Right renal cortex interstitium (tissue), 3 donors: ENCODE measurements around the gene SPACA7. TPM values are rescaled to one million over a fixed set of nuclear protein-coding genes. Genes with fewer than 3 reads are reported as not detected.
A peak's percentile ranks its signal among the peaks of the same experiment; 100 is the strongest.
"Not testable (repeated sequence)": the region's sequence is repeated elsewhere in the genome, so short reads cannot be mapped to it uniquely, and the experiment has no call there.

ENCODE experiments used
- DNase-seq, 3 donors: peaks; one replicate each; pipeline ENCODE4 v3.0.0-alpha.2; 2013; ENCODE audit warnings: low read depth in 3 of 3, low spot score in 2 of 3
- polyA plus RNA-seq, 3 donors: library from polyadenylated mRNA; unstranded; fragments of 120-200 nt; gene quantifications; one replicate each; pipeline ENCODE4 v1.2.1, GENCODE V29; 2013; ENCODE audit not compliant: insufficient read length in 3 of 3

The SPACA7 gene
- polyA plus RNA-seq, 3 donors, result not detected

GRCh38 chr13:112416647-112417046, 40.5 kb downstream of the SPACA7 start:
- DNase-seq, result no peak

GRCh38 chr13:112417079-112417478, 40.9 kb downstream of the SPACA7 start:
- no peak for DNase-seq

GRCh38 chr13:112424098-112424497, 47.9 kb downstream of the SPACA7 start:
- no peak for DNase-seq

GRCh38 chr13:112428704-112429103, 52.5 kb downstream of the SPACA7 start:
- no peak for DNase-seq

- no peak for DNase-seq
Measured at GRCh38 chr13:112431734-112432133, 55.6 kb downstream of the SPACA7 start.

- DNase-seq, result not testable (repeated sequence)
Measured at GRCh38 chr13:112432734-112433133, 56.6 kb downstream of the SPACA7 start.

- DNase-seq, result not testable (repeated sequence)
Measured at GRCh38 chr13:112433517-112433916, 57.4 kb downstream of the SPACA7 start.

- no peak for DNase-seq
Measured at GRCh38 chr13:112434032-112434431, 57.9 kb downstream of the SPACA7 start.

GRCh38 chr13:112434937-112435523, 58.9 kb downstream of the SPACA7 start:
- DNase-seq, result no peak

GRCh38 chr13:112435973-112436372, 59.8 kb downstream of the SPACA7 start:
- DNase-seq, result no peak

- no peak for DNase-seq
Measured at GRCh38 chr13:112438094-112438493, 61.9 kb downstream of the SPACA7 start.

- DNase-seq, result no peak
Measured at GRCh38 chr13:112438515-112438914, 62.4 kb downstream of the SPACA7 start.

- DNase-seq, result no peak
Measured at GRCh38 chr13:112441226-112441625, 65.1 kb downstream of the SPACA7 start.

- no peak for DNase-seq
Measured at GRCh38 chr13:112441779-112442310, 65.7 kb downstream of the SPACA7 start.

- no peak for DNase-seq
Measured at GRCh38 chr13:112442483-112443090, 66.4 kb downstream of the SPACA7 start.

- no peak for DNase-seq
Measured at GRCh38 chr13:112443191-112443994, 67.2 kb downstream of the SPACA7 start.

- DNase-seq, result peak in 2 of 3 donors; percentile 45 to 56
Measured at GRCh38 chr13:112443995-112444311, 67.8 kb downstream of the SPACA7 start.

GRCh38 chr13:112444416-112445399, 68.6 kb downstream of the SPACA7 start:
- DNase-seq, result no peak

- DNase-seq, result no peak
Measured at GRCh38 chr13:112445411-112446271, 69.5 kb downstream of the SPACA7 start.
